Hematopoietic multipotent progenitor cell (in vitro differentiated cells): Measurements from ENCODE around the gene DBP. TPM values are rescaled to one million over a fixed set of nuclear protein-coding genes. Genes with fewer than 3 reads are reported as not detected.
"Not testable (repeated sequence)": the region's sequence is repeated elsewhere in the genome, so short reads cannot be mapped to it uniquely, and the experiment has no call there.

Experiments
- DNase-seq, 3 donors: peaks; one replicate each; pipeline ENCODE4 v3.0.0-alpha.2; 2011 to 2015; ENCODE audit warnings: low read depth in 2 of 3, low spot score in 2 of 3
- total RNA-seq: library from RNA; depleted of rRNA; stranded (reverse); fragments of >200 nt; gene quantifications from one replicate; pipeline ENCODE4 v1.2.3, GENCODE V29; 2012

The DBP gene
- 9.4 TPM for total RNA-seq

- peak in 1 of 3 donors; percentile 49 for DNase-seq
These were observed at the start of gene DBP for GRCh38 chr19:48636859-48637448. Gene DBP, minus strand, starts transcription at chr19:48637379. Its CDS starts 385 bp downstream, at chr19:48636994.

- DNase-seq = not testable (repeated sequence)
These were observed 49.5 kb upstream of the DBP start for GRCh38 chr19:48686637-48687036.

GRCh38 chr19:48686088-48686487 is 48.9 kb upstream of the DBP start:
- no peak for DNase-seq

GRCh38 chr19:48685583-48685982 is 48.4 kb upstream of the DBP start:
- no peak for DNase-seq

GRCh38 chr19:48683349-48683748 is 46.2 kb upstream of the DBP start:
- DNase-seq = peak in 2 of 3 donors; percentile 53 to 71

- no peak for DNase-seq
These were observed 43.9 kb upstream of the DBP start for GRCh38 chr19:48681127-48681470.

- DNase-seq = no peak
These were observed 43.4 kb upstream of the DBP start for GRCh38 chr19:48680436-48681126.

- not testable (repeated sequence) for DNase-seq
These were observed 42.8 kb upstream of the DBP start for GRCh38 chr19:48680006-48680405.

- no peak for DNase-seq
These were observed 41.0 kb upstream of the DBP start for GRCh38 chr19:48678201-48678600.

GRCh38 chr19:48676887-48677286 is 39.7 kb upstream of the DBP start:
- DNase-seq = no peak

GRCh38 chr19:48676487-48676886 is 39.3 kb upstream of the DBP start:
- DNase-seq = no peak

- DNase-seq = peak; percentile 50 to 88 (median 73)
These were observed 38.0 kb upstream of the DBP start for GRCh38 chr19:48674921-48675824.

- DNase-seq = no peak
These were observed 37.1 kb upstream of the DBP start for GRCh38 chr19:48674216-48674809.

- DNase-seq = no peak
These were observed 36.4 kb upstream of the DBP start for GRCh38 chr19:48673436-48674100.

- no peak for DNase-seq
These were observed 35.8 kb upstream of the DBP start, which contains the start of gene NTN5 for GRCh38 chr19:48672994-48673393. Gene NTN5, minus strand, starts transcription at chr19:48673017. Its CDS starts 2,031 bp downstream, at chr19:48670986.

- DNase-seq = no peak
These were observed 34.3 kb upstream of the DBP start for GRCh38 chr19:48671446-48671995.

- no peak for DNase-seq
These were observed 33.7 kb upstream of the DBP start for GRCh38 chr19:48670699-48671445.

GRCh38 chr19:48669903-48670668 is 32.9 kb upstream of the DBP start:
- no peak for DNase-seq

GRCh38 chr19:48668761-48669160 is 31.6 kb upstream of the DBP start:
- no peak for DNase-seq
